Measurements from ENCODE around the gene RHBDD1. TPM values are rescaled to one million over a fixed set of nuclear protein-coding genes. Genes with fewer than 3 reads are reported as not detected.

RHBDD1 gene
- total RNA-seq, 1 experiment from 2014 or later = 74.9 TPM

DNA sequence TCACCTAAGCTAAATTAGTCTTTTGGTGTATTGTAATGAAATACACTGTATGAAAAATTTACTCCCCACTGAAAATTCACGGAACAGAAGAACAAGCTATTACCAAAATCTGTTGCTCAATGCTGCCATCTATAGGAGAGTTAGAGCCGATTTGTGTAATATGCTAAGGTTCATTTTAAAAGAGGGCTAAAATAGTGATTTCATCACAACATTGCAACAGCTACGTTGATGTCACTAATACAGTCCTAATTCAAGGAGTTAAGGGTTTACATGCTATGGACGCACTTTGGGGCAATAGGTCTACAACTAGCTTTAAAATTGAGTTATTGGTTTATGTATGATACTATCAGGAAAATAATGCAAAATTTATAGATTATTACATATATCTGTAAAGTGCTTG lies 33.3 kb upstream of the RHBDD1 start:
- H3K4me1 ChIP-seq (ENCODE audit: low read length) = peaks cover 34% of the 10 kb centered on the region
- H3K4me3 ChIP-seq (ENCODE audit: low read length) = no peak overlapping the region
- H3K9me3 ChIP-seq (ENCODE audit: low read length) = no peaks in the 10 kb centered on the region
- no peaks in the 10 kb centered on the region for H3K9me2 ChIP-seq (replicated peaks; ENCODE audit: insufficient read depth, low read length)
- peak overlapping the region; percentile 95 for H3K4me2 ChIP-seq (ENCODE audit: low read depth, low read length, poor library complexity, severe bottlenecking)
- H4K20me1 ChIP-seq (ENCODE audit: insufficient read depth, low read depth, low read length) = peaks cover 4% of the 10 kb centered on the region; the same call in 1 of the 2 replicates
- DNase-seq = peak; percentile 89
- no peak overlapping the region for H3K9ac ChIP-seq (ENCODE audit: low read length)
- H3K27me3 ChIP-seq (ENCODE audit: low read length) = no peaks in the 10 kb centered on the region
- no peak overlapping the region for H2AFZ ChIP-seq (ENCODE audit: low read length)
- H3K79me2 ChIP-seq (ENCODE audit: low read length) = no peaks in the 10 kb centered on the region
- H3K27ac ChIP-seq (ENCODE audit: low read length) = no peak overlapping the region
- no peaks in the 10 kb centered on the region for H3K36me3 ChIP-seq (ENCODE audit: insufficient read depth, low read length)

DNA sequence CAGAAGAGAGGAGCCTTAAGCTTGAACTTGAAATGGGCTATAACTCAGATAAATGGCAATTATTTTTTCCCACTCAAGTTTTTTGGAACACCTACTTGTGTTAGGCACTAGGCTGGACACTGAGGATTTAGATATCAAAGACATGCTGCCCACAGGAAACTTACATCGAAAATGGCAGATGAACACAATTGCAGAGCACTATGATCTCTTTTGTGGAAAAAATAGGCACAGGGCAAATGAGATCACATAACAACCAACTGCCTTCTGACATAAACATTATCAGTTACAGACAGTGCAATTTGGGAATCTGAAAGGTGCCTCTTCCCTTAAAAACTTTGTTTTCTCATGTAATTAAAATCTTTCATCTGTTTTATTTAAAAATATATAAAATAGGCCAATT lies 32.4 kb upstream of the RHBDD1 start:
- Histone ChIP-seq H4K20me1 (ENCODE audit: insufficient read depth, low read depth, low read length) (no peaks in the 10 kb centered on the region), H3K36me3 (ENCODE audit: insufficient read depth, low read length) (no peaks in the 10 kb centered on the region)

DNA sequence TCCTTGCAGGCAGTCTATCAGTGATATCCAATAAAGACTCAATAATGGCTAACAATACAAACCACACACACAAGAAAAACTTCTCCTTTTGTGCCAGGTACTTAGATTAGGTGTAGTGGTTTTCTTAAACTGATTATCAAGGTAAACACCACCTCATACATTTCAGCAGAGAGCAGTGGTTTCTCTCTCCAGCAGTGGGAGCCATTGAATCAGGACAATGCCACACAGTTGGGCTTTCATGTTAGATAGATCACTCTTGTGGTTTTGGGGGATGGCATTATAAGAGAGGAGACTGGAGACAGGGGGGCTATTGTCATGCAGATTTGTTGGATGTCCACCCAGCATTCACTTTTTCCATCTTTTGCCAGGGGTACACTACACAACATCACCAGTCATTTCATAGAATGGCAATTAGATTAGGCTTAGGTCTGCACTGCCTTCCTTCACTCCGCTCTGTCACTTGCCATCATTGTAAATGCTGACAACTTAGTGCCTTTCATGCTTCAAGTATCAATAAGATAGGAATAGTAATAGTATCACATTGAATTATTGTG lies 22.6 kb upstream of the RHBDD1 start:
- no peaks in the 10 kb centered on the region for H3K27me3 ChIP-seq (ENCODE audit: low read length)
- H3K4me2 ChIP-seq (ENCODE audit: low read depth, low read length, poor library complexity, severe bottlenecking) = no peak overlapping the region
- H3K4me1 ChIP-seq (ENCODE audit: low read length) = no peaks in the 10 kb centered on the region
- H3K27ac ChIP-seq (ENCODE audit: low read length) = no peak overlapping the region
- H4K20me1 ChIP-seq (ENCODE audit: insufficient read depth, low read depth, low read length) = no peaks in the 10 kb centered on the region
- H3K9me3 ChIP-seq (ENCODE audit: low read length) = no peaks in the 10 kb centered on the region
- no peaks in the 10 kb centered on the region for H3K9me2 ChIP-seq (replicated peaks; ENCODE audit: insufficient read depth, low read length)
- H3K9ac ChIP-seq (ENCODE audit: low read length) = no peak overlapping the region
- H3K4me3 ChIP-seq (ENCODE audit: low read length) = no peak overlapping the region
- peak; percentile 67 for DNase-seq
- H2AFZ ChIP-seq (ENCODE audit: low read length) = no peak overlapping the region
- no peaks in the 10 kb centered on the region for H3K79me2 ChIP-seq (ENCODE audit: low read length)
- H3K36me3 ChIP-seq (ENCODE audit: insufficient read depth, low read length) = no peaks in the 10 kb centered on the region

More for the DNA sequence above, 32.4 kb upstream of the RHBDD1 start:
- Histone ChIP-seq H3K4me2 (ENCODE audit: low read depth, low read length, poor library complexity, severe bottlenecking) (no peak overlapping the region), H3K9me2 (replicated peaks; ENCODE audit: insufficient read depth, low read length) (no peaks in the 10 kb centered on the region), H2AFZ (ENCODE audit: low read length) (no peak overlapping the region), H3K4me3 (ENCODE audit: low read length) (no peak overlapping the region), H3K27ac (ENCODE audit: low read length) (no peak overlapping the region), H3K79me2 (ENCODE audit: low read length) (no peaks in the 10 kb centered on the region), H3K4me1 (ENCODE audit: low read length) (peaks cover 29% of the 10 kb centered on the region), H3K9me3 (ENCODE audit: low read length) (no peaks in the 10 kb centered on the region), H3K27me3 (ENCODE audit: low read length) (no peaks in the 10 kb centered on the region), H3K9ac (ENCODE audit: low read length) (no peak overlapping the region)
- no peak for DNase-seq

DNA sequence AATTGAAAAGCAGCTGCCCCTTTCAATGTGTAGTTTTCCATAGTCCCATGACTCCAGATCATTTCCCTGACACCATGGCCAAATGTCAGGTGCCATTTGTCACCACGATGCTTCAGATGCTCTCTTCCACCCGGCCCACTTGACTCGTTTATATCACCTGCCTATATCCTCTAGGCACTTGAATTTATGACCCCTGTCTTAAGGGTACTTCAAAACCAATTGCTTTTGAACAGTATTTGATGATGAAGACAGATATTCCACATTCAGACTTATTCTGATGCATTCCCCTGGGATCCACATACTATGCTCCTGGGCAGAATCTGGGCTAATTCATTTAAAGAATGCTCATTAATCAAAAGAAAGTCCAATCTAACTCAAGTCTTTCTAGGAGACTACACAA lies 16.9 kb upstream of the RHBDD1 start:
- Histone ChIP-seq H3K9ac (ENCODE audit: low read length) (no peak overlapping the region), H2AFZ (ENCODE audit: low read length) (no peak overlapping the region), H3K9me2 (replicated peaks; ENCODE audit: insufficient read depth, low read length) (no peaks in the 10 kb centered on the region), H3K9me3 (ENCODE audit: low read length) (no peaks in the 10 kb centered on the region), H3K79me2 (ENCODE audit: low read length) (no peaks in the 10 kb centered on the region), H3K27me3 (ENCODE audit: low read length) (no peaks in the 10 kb centered on the region), H4K20me1 (ENCODE audit: insufficient read depth, low read depth, low read length) (no peaks in the 10 kb centered on the region), H3K36me3 (ENCODE audit: insufficient read depth, low read length) (no peaks in the 10 kb centered on the region), H3K27ac (ENCODE audit: low read length) (no peak overlapping the region), H3K4me2 (ENCODE audit: low read depth, low read length, poor library complexity, severe bottlenecking) (no peak overlapping the region), H3K4me1 (ENCODE audit: low read length) (no peaks in the 10 kb centered on the region), H3K4me3 (ENCODE audit: low read length) (no peak overlapping the region)
- no peak for DNase-seq

DNA sequence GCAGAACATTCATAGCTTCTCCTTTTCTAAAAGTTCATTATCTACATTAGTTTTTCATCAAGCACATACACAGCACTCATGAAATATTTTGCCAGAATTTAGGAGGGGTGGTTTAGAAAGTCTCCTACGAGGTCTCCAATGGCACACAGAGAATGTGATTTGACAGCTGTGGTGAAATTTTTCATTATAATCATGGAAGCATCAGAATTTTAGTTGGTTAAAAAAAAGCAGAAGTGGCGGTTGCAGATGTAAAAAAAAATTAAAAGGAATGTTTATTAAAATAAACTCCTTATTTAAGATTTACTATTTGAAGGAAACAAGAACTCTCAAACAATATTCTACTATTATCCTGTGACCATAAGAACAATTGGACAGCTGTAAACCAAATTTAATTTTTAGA lies 10.8 kb upstream of the RHBDD1 start:
- no peaks in the 10 kb centered on the region for H3K36me3 ChIP-seq (ENCODE audit: insufficient read depth, low read length)

DNA sequence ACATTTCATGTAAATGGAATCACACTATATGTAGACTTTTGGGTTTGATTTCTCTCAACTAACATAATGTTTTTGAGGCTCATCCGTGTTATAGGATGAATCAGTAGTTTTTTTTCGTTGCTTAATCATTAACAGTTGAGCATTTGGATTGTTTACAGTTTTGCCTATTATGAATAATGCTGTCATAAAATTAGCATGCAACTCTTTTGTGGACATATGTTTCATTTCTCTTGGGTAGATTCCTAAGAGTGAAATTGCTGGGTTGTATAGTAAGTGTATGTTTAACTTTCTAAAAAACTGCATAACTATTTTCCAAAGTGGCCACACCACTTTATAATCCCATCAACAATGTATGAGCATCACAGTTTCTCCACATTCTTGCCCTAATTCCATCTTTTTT lies 7.7 kb upstream of the RHBDD1 start:
- Histone ChIP-seq H3K9me3 (ENCODE audit: low read length) (no peaks in the 10 kb centered on the region), H3K9me2 (replicated peaks; ENCODE audit: insufficient read depth, low read length) (no peaks in the 10 kb centered on the region), H3K9ac (ENCODE audit: low read length) (no peak overlapping the region), H3K4me2 (ENCODE audit: low read depth, low read length, poor library complexity, severe bottlenecking) (no peak overlapping the region), H4K20me1 (ENCODE audit: insufficient read depth, low read depth, low read length) (no peaks in the 10 kb centered on the region), H3K79me2 (ENCODE audit: low read length) (no peaks in the 10 kb centered on the region), H3K27ac (ENCODE audit: low read length) (no peak overlapping the region), H3K27me3 (ENCODE audit: low read length) (no peaks in the 10 kb centered on the region), H3K36me3 (ENCODE audit: insufficient read depth, low read length) (no peaks in the 10 kb centered on the region), H3K4me1 (ENCODE audit: low read length) (no peaks in the 10 kb centered on the region), H2AFZ (ENCODE audit: low read length) (no peak overlapping the region), H3K4me3 (ENCODE audit: low read length) (no peak overlapping the region)
- no peak for DNase-seq

More for the DNA sequence above, 10.8 kb upstream of the RHBDD1 start:
- Histone ChIP-seq H3K9ac (ENCODE audit: low read length) (no peak overlapping the region), H3K9me3 (ENCODE audit: low read length) (no peaks in the 10 kb centered on the region), H3K4me3 (ENCODE audit: low read length) (no peak overlapping the region), H3K9me2 (replicated peaks; ENCODE audit: insufficient read depth, low read length) (no peaks in the 10 kb centered on the region), H3K27me3 (ENCODE audit: low read length) (no peaks in the 10 kb centered on the region), H3K79me2 (ENCODE audit: low read length) (no peaks in the 10 kb centered on the region), H2AFZ (ENCODE audit: low read length) (no peak overlapping the region), H3K4me2 (ENCODE audit: low read depth, low read length, poor library complexity, severe bottlenecking) (no peak overlapping the region), H3K4me1 (ENCODE audit: low read length) (no peaks in the 10 kb centered on the region), H4K20me1 (ENCODE audit: insufficient read depth, low read depth, low read length) (no peaks in the 10 kb centered on the region), H3K27ac (ENCODE audit: low read length) (no peak overlapping the region)
- no peak for DNase-seq

DNA sequence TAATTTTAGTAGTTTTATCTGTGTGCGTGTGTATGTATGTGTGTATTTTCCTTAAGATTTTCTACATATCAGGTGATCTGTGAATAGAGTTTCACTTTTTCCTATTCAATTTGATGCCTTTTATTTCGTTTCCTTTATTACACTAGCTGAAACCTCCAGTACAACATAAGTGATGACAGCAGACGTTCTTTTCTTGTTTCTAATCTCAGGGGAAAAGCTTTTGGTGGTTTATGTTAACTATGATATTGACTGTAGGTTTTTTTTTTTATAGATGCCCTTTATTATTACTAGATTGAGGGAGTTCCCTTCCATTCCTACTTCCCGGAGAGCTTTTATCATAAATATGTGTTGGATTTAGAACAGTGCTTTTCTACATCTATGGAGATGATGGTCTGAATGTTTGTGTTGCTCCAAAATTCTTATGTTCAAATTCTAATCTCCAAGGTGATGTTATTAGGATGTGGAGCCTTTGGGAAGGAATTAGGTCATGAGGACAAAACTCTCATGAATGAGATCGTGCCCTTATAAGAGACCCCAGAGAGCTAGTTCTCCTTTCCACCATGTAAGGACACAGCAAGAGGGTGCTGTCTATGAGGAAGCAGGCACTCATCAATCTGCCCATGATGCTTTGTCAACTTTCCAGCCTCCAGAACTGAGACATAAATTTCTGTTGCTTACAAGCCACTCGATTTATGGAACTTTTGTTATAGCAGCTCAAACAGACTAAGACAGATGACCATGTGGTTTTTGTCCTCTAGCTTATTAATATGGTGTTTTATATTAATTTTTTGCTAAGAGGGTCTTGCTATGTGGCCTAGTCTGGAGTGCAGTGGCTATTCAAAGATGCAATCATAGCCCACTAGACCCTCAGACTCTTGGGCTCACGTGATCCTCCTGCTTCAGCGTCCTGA lies 5.9 kb upstream of the RHBDD1 start:
- Histone ChIP-seq H4K20me1 (ENCODE audit: insufficient read depth, low read depth, low read length) (no peaks in the 10 kb centered on the region), H3K36me3 (ENCODE audit: insufficient read depth, low read length) (no peaks in the 10 kb centered on the region), H3K79me2 (ENCODE audit: low read length) (no peaks in the 10 kb centered on the region), H3K9me3 (ENCODE audit: low read length) (no peaks in the 10 kb centered on the region), H3K27me3 (ENCODE audit: low read length) (no peaks in the 10 kb centered on the region), H3K4me2 (ENCODE audit: low read depth, low read length, poor library complexity, severe bottlenecking) (no peak overlapping the region), H3K4me1 (ENCODE audit: low read length) (no peaks in the 10 kb centered on the region; the same call in 1 of the 2 replicates), H3K9me2 (replicated peaks; ENCODE audit: insufficient read depth, low read length) (no peaks in the 10 kb centered on the region), H3K4me3 (ENCODE audit: low read length) (no peak overlapping the region), H3K27ac (ENCODE audit: low read length) (no peak overlapping the region), H3K9ac (ENCODE audit: low read length) (no peak overlapping the region), H2AFZ (ENCODE audit: low read length) (no peak overlapping the region)
- no peak for DNase-seq

DNA sequence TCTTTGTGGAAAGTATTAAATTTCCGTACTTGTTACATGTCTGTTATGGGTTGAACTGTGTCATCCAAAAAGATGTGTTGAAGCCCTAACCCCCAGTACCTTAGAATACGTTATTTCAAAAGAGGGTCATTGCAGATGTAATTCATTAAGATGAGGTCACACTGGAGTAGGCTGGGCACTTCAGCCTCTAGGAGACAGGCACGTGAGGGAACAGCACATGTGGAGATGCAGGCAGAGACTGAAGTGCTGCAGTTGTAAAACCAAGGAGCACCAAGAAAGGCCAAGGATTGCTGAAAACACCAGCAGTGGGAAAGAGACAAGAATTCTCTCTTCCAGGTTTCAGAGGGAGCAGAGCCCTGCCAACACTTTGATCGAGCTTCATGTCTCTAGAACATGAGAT lies 4.6 kb upstream of the RHBDD1 start:
- no peak overlapping the region for H3K9ac ChIP-seq (ENCODE audit: low read length)
- H3K27me3 ChIP-seq (ENCODE audit: low read length) = no peaks in the 10 kb centered on the region
- H3K27ac ChIP-seq (ENCODE audit: low read length) = no peak overlapping the region
- no peaks in the 10 kb centered on the region for H3K79me2 ChIP-seq (ENCODE audit: low read length)
- no peaks in the 10 kb centered on the region for H3K36me3 ChIP-seq (ENCODE audit: insufficient read depth, low read length)
- H3K9me2 ChIP-seq (replicated peaks; ENCODE audit: insufficient read depth, low read length) = no peaks in the 10 kb centered on the region
- no peaks in the 10 kb centered on the region for H3K9me3 ChIP-seq (ENCODE audit: low read length)
- no peak overlapping the region for H2AFZ ChIP-seq (ENCODE audit: low read length)
- H3K4me2 ChIP-seq (ENCODE audit: low read depth, low read length, poor library complexity, severe bottlenecking) = no peak overlapping the region
- H4K20me1 ChIP-seq (ENCODE audit: insufficient read depth, low read depth, low read length) = no peaks in the 10 kb centered on the region
- peaks cover 8% of the 10 kb centered on the region for H3K4me1 ChIP-seq (ENCODE audit: low read length)
- H3K4me3 ChIP-seq (ENCODE audit: low read length) = no peak overlapping the region
- DNase-seq = no peak
